ENCODE results near the gene SESN1.

Gene SESN1

DNA sequence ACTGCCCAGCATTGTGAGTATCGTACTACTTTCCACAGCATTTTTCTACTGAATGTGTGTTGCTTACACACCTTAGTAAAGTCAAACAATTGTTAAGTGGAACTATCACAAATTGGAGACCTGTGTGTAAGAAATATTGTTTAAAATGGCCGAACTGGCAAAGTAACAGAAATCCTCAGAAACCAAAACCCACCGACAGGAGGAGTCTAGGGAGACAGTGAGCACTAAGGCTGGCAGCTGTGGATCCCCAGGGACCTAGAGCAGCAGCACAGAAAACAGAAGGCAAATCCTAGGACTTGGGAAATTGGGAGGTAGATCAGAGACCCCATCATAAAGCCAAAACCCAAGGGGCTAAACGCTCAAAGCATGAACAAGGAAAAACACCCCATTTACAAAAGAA lies 69.9 kb downstream of the SESN1 start:
- POLR2A ChIA-PET, result no interaction called here
- no peak for TF ChIP-seq ARNT (IDR thresholded peaks at IDR 0.05)
- TF ChIP-seq L3MBTL2 (conservative IDR thresholded peaks at IDR 0.05), result no peak
- TF ChIP-seq, protein P1, sequence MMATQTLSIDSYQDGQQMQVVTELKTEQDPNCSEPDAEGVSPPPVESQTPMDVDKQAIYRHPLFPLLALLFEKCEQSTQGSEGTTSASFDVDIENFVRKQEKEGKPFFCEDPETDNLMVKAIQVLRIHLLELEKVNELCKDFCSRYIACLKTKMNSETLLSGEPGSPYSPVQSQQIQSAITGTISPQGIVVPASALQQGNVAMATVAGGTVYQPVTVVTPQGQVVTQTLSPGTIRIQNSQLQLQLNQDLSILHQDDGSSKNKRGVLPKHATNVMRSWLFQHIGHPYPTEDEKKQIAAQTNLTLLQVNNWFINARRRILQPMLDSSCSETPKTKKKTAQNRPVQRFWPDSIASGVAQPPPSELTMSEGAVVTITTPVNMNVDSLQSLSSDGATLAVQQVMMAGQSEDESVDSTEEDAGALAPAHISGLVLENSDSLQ (IDR thresholded peaks at IDR 0.05), result no peak
- no peak for TF ChIP-seq LEF1 (IDR thresholded peaks at IDR 0.05; ENCODE audit: borderline replicate concordance)
- no peak for TF ChIP-seq SP1 (IDR thresholded peaks at IDR 0.05)
- no peak for TF ChIP-seq CTBP1 (IDR thresholded peaks at IDR 0.05; ENCODE audit: borderline replicate concordance)
- no peak for TF ChIP-seq HDGF (IDR thresholded peaks at IDR 0.05; ENCODE audit: borderline replicate concordance)
- no peak for TF ChIP-seq TARDBP (IDR thresholded peaks at IDR 0.05)
- TF ChIP-seq FOXM1 (IDR thresholded peaks at IDR 0.05; ENCODE audit: borderline replicate concordance), result no peak
- TF ChIP-seq FOXA1 (IDR thresholded peaks at IDR 0.05), result no peak
- no peak for TF ChIP-seq ZNF384 (IDR thresholded peaks at IDR 0.05)
- TF ChIP-seq NFRKB (IDR thresholded peaks at IDR 0.05), result no peak

DNA sequence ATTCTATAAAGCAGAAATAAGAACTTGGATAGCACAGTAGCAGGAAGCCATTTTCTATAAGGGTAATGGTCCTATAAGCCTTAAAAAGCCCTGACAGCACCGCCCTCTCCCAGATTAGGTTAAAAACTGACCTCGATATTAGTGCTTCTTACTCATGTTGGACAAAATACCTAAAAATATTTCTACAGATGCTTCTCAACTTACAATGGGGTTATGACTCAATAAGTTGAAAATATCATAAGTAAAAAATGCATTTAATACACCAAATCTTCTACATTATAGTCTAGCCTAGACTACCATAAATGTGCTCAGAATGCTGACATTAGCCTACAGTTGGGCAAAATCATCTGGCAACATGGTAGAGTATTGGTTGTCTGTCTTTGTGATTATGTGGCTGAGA lies 70.3 kb downstream of the SESN1 start:
- DNase-seq (ENCODE audit: extremely low spot score), result no peak
- CTCF ChIA-PET, result no interaction called here
- POLR2A ChIA-PET, result no interaction called here
- TF ChIP-seq L3MBTL2 (conservative IDR thresholded peaks at IDR 0.05), result no peak

More for the DNA sequence above, 69.9 kb downstream of the SESN1 start:
- CTCF ChIA-PET, result no interaction called here
- DNase-seq (ENCODE audit: extremely low spot score), result peak; percentile 37

DNA sequence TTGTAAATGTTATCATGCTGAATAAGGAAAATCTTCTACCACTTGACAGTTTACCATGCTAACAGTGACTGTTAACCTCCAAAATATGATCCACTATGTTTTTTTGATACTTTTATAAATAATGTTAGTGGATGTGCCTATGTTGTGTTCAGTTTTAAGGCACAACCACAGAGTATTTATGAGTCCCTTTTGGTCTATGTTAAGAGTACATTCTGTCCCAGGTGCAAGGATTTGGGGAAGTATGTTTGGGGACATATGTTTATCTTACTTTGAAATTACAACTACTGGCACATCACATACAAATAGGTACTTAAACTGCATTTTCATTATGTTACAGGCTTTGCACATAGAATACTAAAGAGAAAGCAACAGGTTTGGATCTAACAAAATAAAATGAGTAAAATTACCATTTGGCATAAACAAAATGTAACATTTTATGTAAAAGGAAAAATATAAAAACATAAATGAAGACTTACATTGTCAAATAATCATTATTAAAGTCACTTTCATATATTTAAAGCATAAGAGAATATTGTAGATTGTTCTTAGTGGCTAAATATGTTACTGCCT lies 71.2 kb downstream of the SESN1 start:
- TF ChIP-seq FOXK2 (IDR thresholded peaks at IDR 0.05) (no peak), ARNT (IDR thresholded peaks at IDR 0.05) (no peak), FOXA1 (IDR thresholded peaks at IDR 0.05) (no peak), SP1 (IDR thresholded peaks at IDR 0.05) (no peak), FOXM1 (IDR thresholded peaks at IDR 0.05; ENCODE audit: borderline replicate concordance) (no peak), ELF4 (IDR thresholded peaks at IDR 0.05) (no peak), CTBP1 (IDR thresholded peaks at IDR 0.05; ENCODE audit: borderline replicate concordance) (no peak), ZNF384 (IDR thresholded peaks at IDR 0.05) (no peak), LEF1 (IDR thresholded peaks at IDR 0.05; ENCODE audit: borderline replicate concordance) (no peak), NFRKB (IDR thresholded peaks at IDR 0.05) (no peak), L3MBTL2 (conservative IDR thresholded peaks at IDR 0.05) (no peak), BHLHE40 (IDR thresholded peaks at IDR 0.05; ENCODE audit: borderline replicate concordance) (no peak), TARDBP (IDR thresholded peaks at IDR 0.05) (no peak), HDGF (IDR thresholded peaks at IDR 0.05; ENCODE audit: borderline replicate concordance) (no peak), SUZ12 (IDR thresholded peaks at IDR 0.05) (no peak)
- TF ChIP-seq, protein P1 (IDR thresholded peaks at IDR 0.05), result no peak
- DNase-seq (ENCODE audit: extremely low spot score), result no peak
- ChIA-PET POLR2A (no interaction called here), CTCF (no interaction called here)

DNA sequence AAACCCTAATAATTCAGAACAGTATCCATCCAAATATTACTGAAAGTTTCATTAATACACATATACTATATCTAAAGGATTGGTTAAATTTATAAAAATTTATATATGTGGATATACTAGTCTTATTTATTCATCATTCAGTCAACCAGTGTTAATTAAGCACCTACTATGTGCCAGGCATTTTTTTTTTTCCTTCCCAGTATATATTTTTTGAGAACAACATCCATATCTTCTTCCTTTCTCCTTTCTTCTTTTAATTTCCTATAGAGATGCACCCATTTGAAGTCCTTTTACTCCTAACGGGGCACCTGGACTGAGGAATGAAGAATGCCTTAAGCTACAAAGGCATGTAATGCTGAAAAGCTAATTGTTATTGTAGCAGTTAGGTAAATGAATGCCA lies 72.8 kb downstream of the SESN1 start:
- ChIA-PET CTCF (interaction anchor here (0.7 kb wide), 1 partner anchor 15 kb away, joined by 3 read pairs; no protein-coding TSS in a partner anchor), POLR2A (no interaction called here)

DNA sequence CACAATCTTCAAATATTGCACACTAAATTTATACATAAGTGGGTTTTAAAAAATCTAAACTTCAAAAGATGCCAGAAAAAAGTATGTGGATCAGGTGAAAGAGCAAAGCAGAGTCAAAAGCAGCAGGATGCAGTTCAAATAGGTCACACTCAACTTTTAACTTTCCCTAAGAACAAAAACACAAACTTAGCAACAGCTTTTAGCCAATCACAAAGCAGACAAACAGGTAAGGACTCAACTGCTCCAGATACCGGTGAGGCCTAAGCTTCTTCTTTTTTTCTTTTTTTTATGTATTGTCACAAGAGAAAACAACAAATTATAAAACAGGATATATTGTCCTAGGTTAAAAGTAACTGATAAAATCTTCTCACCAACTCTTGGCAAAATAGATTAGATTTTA lies 74.7 kb downstream of the SESN1 start:
- no peak for TF ChIP-seq ELF4 (IDR thresholded peaks at IDR 0.05)
- TF ChIP-seq, protein P1 (IDR thresholded peaks at IDR 0.05), result no peak
- TF ChIP-seq HDGF (IDR thresholded peaks at IDR 0.05; ENCODE audit: borderline replicate concordance), result no peak
- TF ChIP-seq LEF1 (IDR thresholded peaks at IDR 0.05; ENCODE audit: borderline replicate concordance), result no peak
- no peak for TF ChIP-seq ARNT (IDR thresholded peaks at IDR 0.05)
- no peak for TF ChIP-seq FOXK2 (IDR thresholded peaks at IDR 0.05)
- no peak for TF ChIP-seq TARDBP (IDR thresholded peaks at IDR 0.05)
- TF ChIP-seq SUZ12 (IDR thresholded peaks at IDR 0.05), result no peak
- no peak for TF ChIP-seq ZNF384 (IDR thresholded peaks at IDR 0.05)
- no peak for TF ChIP-seq BHLHE40 (IDR thresholded peaks at IDR 0.05; ENCODE audit: borderline replicate concordance)
- no peak for DNase-seq (ENCODE audit: extremely low spot score)
- ChIA-PET POLR2A (interaction anchor here (1.2 kb wide), 1 partner anchor 11 kb away, joined by 4 read pairs; no protein-coding TSS in a partner anchor), CTCF (no interaction called here)

More for the DNA sequence above, 72.8 kb downstream of the SESN1 start:
- DNase-seq (ENCODE audit: extremely low spot score), result no peak
- no peak for TF ChIP-seq FOXK2 (IDR thresholded peaks at IDR 0.05)
- no peak for TF ChIP-seq SP1 (IDR thresholded peaks at IDR 0.05)

DNA sequence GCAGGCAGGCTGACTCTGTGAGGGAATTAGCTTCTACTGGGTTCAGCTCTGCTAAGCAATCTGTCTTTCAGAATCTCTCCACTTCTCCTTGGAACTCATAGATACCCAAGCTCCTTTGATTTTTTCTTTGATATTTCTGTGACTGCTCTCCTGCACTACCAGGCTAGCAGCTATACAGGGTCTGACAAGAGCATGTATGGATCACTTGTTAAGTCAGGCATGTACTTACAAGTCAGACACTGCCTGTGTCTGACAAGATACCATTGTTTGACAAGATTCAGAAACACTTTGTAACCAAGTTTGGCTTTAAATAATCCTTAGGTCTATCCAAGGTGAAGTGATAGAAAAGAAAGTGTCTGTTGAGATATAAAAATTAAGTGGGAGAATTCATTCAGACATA lies 79.5 kb downstream of the SESN1 start:
- no peak for DNase-seq (ENCODE audit: extremely low spot score)
- POLR2A ChIA-PET, result no interaction called here
- CTCF ChIA-PET, result no interaction called here
- TF ChIP-seq, protein P1 (IDR thresholded peaks at IDR 0.05), result no peak
- TF ChIP-seq HDGF (IDR thresholded peaks at IDR 0.05; ENCODE audit: borderline replicate concordance) (no peak), FOXK2 (IDR thresholded peaks at IDR 0.05) (no peak), TARDBP (IDR thresholded peaks at IDR 0.05) (no peak), FOXA1 (IDR thresholded peaks at IDR 0.05) (no peak), BHLHE40 (IDR thresholded peaks at IDR 0.05; ENCODE audit: borderline replicate concordance) (no peak), L3MBTL2 (conservative IDR thresholded peaks at IDR 0.05) (no peak), ZNF384 (IDR thresholded peaks at IDR 0.05) (no peak), FOXM1 (IDR thresholded peaks at IDR 0.05; ENCODE audit: borderline replicate concordance) (no peak), CTBP1 (IDR thresholded peaks at IDR 0.05; ENCODE audit: borderline replicate concordance) (no peak), NFRKB (IDR thresholded peaks at IDR 0.05) (no peak), SP1 (IDR thresholded peaks at IDR 0.05) (no peak), ARNT (IDR thresholded peaks at IDR 0.05) (no peak), LEF1 (IDR thresholded peaks at IDR 0.05; ENCODE audit: borderline replicate concordance) (no peak), SUZ12 (IDR thresholded peaks at IDR 0.05) (no peak), ELF4 (IDR thresholded peaks at IDR 0.05) (no peak)

Measured in HEK293T (cell line).